ENCODE data around the gene PLCH1.

The PLCH1 gene

GRCh38 chr3:155745795-155746550 is 1.1 kb upstream of the PLCH1 start:
- no peak for DNase-seq (ENCODE audit: low read depth)

GRCh38 chr3:155744010-155744625 is 753 bp downstream of the PLCH1 start:
- DNase-seq (ENCODE audit: low read depth), result peak; percentile 13

- no peak for DNase-seq (ENCODE audit: low read depth)
Observed at GRCh38 chr3:155743606-155744005, 1.3 kb downstream of the PLCH1 start.

GRCh38 chr3:155742349-155742965 is 2.4 kb downstream of the PLCH1 start:
- DNase-seq (ENCODE audit: low read depth), result no peak

GRCh38 chr3:155741603-155742002 is 3.3 kb downstream of the PLCH1 start:
- DNase-seq (ENCODE audit: low read depth), result no peak

- no peak for DNase-seq (ENCODE audit: low read depth)
Observed at GRCh38 chr3:155741101-155741500, 3.8 kb downstream of the PLCH1 start.

GRCh38 chr3:155739154-155739553 is 5.7 kb downstream of the PLCH1 start:
- no peak for DNase-seq (ENCODE audit: low read depth)

GRCh38 chr3:155738580-155739076 is 6.2 kb downstream of the PLCH1 start:
- DNase-seq (ENCODE audit: low read depth), result no peak

- no peak for DNase-seq (ENCODE audit: low read depth)
Observed at GRCh38 chr3:155737844-155738460, 6.9 kb downstream of the PLCH1 start.

GRCh38 chr3:155736381-155736780 is 8.5 kb downstream of the PLCH1 start:
- DNase-seq (ENCODE audit: low read depth), result no peak

- no peak for DNase-seq (ENCODE audit: low read depth)
Observed at GRCh38 chr3:155730843-155731242, 14.0 kb downstream of the PLCH1 start.

- no peak for DNase-seq (ENCODE audit: low read depth)
Observed at GRCh38 chr3:155727836-155728235, 17.0 kb downstream of the PLCH1 start.

GRCh38 chr3:155714295-155714718 is 30.6 kb downstream of the PLCH1 start:
- no peak for DNase-seq (ENCODE audit: low read depth)

- no peak for DNase-seq (ENCODE audit: low read depth)
Observed at GRCh38 chr3:155712008-155712407, 32.9 kb downstream of the PLCH1 start.

GRCh38 chr3:155704771-155705559 is 39.9 kb downstream of the PLCH1 start:
- DNase-seq (ENCODE audit: low read depth), result no peak

- no peak for DNase-seq (ENCODE audit: low read depth)
Observed at GRCh38 chr3:155704061-155704460, 40.8 kb downstream of the PLCH1 start.

- DNase-seq (ENCODE audit: low read depth), result no peak
Observed at GRCh38 chr3:155702745-155703591, 41.9 kb downstream of the PLCH1 start.

GRCh38 chr3:155701882-155702465 is 42.9 kb downstream of the PLCH1 start:
- DNase-seq (ENCODE audit: low read depth), result no peak

- no peak for DNase-seq (ENCODE audit: low read depth)
Observed at GRCh38 chr3:155697542-155697941, 47.3 kb downstream of the PLCH1 start.

- no peak for DNase-seq (ENCODE audit: low read depth)
Observed at GRCh38 chr3:155690921-155691320, 54.0 kb downstream of the PLCH1 start.

- no peak for DNase-seq (ENCODE audit: low read depth)
Observed at GRCh38 chr3:155688481-155688880, 56.4 kb downstream of the PLCH1 start.

All from activated T-helper 1 cell treated with Interleukin-2 at 50 U/mL for 16 hours (primary cell).